HG03432 (cell line): ENCODE data around the gene CKB.

ENCODE experiments used
- ATAC-seq: cut with Tn5 transposase; IDR thresholded peaks from one replicate; pipeline ENCODE4 v1.9.1; 2021; ENCODE audit warnings: mild to moderate bottlenecking, moderate library complexity; ENCODE audit not compliant: unreplicated experiment

Gene CKB

DNA sequence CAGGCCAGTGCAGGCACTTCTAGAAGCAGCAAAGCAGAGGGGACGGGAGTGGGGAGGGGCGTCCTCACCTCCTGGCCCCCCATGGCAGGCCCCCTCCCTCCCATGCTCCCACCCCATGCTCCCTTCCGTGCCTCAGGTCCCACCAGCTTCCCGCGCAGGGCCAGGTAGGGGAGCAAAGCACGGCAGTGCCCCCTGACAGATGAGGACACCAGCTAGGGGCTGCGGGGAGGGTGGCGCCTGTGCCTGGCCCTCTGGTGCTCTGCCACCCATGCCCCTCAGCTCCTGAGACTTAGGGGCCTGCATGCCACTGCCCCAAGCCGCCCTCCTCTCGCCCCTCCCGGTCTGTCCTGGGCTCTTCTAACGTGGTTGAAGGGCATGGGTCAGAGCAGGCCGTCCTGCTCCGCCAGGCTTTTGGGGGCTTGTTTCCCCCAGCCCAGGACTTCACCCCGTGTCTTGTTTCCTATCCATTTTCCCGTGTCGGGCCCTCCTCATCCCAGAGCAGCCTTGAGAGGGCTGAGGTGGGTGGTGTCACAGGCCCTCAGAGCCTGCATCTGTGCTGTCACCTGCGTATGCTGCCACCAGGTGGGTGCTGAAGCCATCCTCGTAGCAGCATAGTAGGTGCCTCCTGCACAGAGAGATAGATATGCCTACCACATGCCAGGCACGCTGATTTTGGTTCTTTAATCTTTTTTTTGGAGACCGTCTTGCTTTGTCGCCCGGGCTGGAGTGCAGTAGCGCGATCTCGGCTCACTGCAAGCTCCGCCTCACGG is 16.6 kb upstream of the CKB start:
- no peak for ATAC-seq

DNA sequence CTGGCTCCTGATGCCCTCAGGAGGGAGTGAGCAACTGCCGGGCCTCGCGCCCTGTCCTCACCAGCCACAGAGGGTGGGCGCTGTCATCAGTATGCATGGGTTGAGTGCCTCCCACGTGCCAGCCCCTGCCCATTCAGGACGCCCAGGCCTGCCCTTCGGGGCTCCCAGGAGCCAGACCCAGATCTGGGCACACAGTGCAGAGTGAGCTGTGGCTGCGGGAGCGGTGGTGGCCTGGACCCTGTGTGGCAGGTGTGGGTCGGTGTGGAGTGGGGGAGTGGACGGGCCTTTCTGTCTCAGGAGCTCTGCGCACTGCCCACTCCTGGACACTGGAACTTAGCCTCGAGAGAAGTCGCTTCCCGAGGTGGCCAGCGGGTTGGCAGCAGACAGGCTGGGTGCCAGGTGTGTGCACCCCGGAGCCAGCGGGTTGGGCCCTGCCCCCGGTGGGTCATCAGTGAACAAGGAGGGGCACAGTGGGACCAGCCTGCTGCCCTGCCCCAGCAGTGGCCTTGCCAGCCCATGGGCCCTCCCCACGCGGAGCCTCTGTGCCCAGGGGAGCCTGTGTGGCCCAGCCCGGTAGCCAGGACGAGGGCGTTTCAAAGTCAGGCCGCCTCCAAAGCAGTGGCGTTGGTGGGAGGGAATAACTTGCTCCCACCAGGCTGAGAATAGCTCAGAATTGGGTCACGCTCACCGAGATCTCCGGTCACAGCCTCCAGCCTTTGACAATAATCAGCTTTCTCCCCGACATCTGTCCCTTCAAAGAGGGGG is 15.8 kb upstream of the CKB start:
- ATAC-seq, result no peak

DNA sequence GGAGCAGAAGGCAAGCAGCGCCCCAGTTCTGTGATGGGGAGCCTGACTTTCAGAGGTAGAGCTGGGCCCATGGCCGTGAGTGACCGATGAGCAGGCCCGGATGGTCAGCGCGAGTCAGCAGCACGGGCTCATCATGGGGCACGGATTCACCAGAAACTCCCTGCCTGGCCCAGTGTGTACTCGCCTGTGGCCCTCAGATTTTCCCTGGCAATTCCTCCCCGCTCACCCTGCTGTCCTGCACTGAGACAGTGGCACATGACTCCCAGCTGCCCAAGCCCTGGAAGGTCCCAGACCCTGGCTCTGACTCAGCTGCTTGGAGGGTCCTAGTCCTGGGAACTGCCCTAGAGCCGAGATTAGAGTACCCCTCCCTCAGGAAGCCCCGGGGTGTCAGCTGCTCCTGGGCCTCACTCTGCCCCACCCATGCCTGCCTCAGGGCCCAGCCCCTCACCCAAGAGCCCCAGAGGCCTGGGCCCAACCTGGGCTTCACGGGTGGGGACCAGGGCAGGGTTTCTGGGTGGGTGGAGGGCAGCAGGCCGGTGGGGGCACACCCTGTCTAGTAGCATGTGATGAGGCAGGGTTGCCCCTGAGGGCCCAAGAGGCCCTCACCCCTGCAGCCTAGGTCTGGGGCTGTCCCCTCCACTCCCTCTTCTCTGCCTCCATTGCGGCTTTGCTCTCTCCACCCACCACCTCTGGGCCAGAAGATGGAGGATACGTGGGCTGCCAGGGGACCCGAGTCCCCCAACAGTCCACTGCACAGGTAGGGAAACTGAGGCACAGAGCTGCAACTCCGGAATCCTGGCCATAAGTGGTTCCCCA is 14.8 kb upstream of the CKB start:
- no peak for ATAC-seq

DNA sequence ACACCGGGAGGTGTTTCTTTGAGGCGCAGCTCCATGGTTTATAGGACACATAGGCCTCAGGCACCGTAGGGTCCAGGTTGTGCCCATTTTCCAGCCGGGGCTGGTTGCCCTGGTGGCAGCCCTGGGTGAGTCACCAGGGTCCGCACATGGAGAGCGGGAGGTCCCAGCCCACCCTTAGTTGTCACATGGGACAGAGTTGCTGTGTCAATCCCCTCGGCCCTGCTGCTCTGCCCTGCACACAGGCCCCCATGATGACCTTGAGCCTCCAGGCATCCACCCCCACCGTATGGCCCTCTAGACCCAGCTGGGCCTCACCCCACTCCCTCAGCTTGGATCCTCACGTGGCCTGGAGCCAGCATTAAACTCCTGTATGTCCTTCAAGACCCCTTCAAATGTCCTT is 14.1 kb upstream of the CKB start:
- no peak for ATAC-seq

DNA sequence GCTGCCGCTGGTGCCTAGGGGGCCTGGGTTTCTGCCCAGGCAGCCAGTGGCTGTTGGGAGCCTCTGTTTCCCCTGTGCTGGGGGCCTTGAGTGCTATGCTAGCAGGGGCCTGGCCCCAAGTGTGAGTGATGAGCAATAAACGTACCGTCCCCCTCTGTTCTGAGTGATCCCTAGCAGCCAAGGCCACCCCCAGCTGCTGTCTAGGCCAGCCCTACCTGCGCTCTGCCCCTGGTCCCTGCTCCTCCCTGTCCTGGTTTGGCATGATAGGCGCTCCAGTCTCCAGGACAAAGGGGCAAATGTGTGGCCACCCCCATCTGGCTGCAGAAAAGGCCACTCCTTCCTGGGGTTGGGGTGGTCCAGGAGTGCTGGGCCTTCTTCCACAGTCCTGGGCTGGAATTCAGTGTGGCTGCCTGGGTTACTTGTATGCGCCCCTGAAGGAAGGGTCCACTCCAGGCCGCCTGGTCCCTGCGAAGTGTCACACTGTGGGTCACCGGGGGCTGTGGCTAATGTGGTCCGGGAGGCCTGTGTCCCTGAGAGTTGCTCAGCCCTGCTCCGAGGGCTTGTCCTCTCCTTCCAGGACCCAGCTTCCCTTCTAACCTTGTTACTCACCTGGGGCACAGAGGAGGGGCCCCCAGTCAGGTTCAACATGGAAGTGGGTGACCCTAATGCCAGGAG is 13.4 kb upstream of the CKB start:
- no peak for ATAC-seq

DNA sequence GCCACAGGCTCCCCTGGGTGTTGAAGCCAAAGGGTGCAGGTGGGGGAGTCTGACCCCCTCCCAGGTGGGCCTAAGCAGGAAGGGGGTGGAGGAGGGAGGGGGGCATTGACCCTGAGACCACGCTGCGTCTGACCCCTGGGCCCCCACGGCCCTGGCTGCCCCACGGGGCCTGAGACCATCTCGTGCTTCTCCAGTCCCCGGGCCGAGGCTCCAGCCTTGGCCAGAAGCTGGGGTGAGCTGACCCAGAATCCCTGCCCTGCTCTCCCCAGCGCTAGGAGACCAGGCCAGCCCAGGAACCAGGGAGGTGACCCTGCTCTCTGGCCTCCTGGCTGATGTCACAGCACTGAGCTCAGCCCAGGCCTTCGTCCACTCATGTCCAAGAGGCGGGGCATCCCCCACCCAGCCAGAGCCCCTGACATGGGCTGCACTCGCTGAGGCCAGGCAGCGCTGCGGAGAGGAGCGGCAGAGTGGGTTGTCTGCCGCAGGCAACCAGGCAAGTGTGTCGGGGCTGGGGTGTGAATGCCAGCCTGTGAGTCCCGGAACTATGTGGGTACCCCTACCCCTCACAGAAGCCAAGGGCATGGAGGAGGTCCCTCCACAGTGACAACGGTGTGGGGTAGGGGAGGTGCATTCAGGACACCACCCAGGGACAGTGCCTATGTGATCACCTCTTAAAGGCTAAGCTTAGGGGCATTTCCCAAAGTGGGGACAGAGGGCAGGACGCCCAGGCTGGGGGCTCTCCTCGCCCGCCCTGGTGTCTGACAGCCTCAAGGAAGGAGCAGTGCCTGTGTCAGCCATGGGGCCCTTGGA is 12.7 kb upstream of the CKB start:
- ATAC-seq, result no peak

DNA sequence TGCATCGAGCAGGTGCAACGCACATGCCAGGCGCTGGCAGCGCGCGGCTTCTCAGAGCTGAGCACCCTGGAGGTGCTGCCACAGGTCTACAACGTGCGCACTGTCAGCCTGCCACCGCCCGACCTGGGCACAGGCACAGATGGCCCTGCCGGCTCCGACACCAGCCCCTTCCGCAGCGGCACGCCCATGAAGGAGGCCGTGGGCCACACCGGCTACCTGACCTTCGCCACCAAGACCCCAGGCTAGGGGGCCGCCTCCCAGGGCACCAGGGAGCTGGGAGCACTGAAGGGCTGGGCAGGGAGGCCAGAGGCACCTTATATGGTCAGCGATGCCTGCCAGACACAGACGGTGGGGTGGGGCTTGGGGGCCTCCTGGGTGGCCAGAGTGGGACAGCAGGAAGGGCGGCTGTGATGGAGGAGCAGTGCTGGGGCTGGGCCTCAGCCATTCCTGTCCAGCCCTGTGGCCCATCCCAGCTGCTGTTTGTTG is 12.0 kb upstream of the CKB start:
- no peak for ATAC-seq

DNA sequence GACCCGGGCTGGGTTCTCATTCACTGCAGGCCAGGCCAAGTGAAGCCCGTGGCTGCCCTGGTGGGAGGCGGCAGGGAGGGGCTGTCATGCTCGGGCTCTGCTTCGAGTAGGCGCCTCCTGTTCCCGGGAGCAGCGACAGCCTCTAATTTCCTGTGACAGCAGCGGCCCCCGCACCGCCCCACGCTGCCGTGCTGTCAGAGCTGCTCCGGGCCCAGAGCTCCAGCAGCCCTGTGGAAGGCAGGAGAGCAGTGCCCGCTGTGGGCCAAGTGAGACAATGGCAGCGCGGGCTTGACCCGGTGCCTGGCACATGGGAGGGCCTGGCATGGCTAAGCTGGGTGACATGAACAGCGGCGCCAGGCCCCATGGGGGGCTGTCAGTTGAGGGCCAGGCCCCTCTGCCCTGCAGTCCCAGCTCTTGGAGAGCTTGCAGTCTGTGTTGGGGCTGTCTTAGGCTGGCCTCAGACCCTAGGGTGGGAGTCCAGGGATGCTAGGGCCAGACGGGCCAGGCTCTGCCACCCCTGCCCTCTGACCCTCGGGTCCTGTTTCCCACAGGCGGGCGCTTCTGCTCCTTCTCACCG is 11.5 kb upstream of the CKB start:
- no peak for ATAC-seq

DNA sequence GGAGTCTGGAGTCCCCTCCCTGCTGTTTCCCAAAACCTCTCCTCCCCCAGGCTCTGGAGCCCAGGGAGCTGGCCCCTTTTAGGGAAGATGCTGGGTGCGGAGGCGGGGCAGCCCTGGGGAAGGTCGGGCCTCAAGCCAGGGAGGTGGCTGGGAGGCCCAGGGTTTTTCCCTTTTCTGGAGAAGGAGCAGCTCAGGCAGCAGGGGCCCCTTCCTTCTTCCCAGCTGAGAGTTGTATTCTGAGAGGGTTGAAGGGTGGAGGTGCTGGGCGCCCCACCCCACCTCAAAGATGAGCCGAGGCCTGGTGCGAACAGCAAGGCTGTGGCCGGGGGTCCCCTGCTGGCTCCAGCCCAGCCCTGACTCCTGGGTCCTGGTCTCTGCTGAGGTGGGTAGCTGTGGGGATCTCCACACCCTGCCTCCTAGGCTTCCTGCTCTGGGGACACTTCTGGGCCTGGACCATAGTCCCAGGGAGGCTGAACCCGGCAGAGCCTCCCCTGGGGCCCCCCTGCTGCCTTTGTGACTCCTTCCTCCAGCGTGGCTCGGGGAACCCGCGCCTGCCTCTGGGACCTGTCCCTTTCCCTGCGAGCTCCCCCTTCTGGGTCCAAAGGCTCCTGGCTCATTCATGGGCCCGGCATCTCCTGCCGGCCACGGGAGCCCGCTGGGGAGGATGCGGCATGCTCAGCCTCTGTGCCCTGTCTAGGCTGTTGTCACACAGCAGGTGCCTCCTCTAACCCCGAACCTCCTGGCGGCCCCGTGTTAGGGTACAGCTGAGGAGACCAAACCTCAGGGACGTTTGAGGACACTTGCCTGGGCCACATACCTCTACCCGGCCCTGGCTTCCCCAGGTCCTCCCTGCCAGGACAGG is 10.7 kb upstream of the CKB start:
- ATAC-seq, result no peak

DNA sequence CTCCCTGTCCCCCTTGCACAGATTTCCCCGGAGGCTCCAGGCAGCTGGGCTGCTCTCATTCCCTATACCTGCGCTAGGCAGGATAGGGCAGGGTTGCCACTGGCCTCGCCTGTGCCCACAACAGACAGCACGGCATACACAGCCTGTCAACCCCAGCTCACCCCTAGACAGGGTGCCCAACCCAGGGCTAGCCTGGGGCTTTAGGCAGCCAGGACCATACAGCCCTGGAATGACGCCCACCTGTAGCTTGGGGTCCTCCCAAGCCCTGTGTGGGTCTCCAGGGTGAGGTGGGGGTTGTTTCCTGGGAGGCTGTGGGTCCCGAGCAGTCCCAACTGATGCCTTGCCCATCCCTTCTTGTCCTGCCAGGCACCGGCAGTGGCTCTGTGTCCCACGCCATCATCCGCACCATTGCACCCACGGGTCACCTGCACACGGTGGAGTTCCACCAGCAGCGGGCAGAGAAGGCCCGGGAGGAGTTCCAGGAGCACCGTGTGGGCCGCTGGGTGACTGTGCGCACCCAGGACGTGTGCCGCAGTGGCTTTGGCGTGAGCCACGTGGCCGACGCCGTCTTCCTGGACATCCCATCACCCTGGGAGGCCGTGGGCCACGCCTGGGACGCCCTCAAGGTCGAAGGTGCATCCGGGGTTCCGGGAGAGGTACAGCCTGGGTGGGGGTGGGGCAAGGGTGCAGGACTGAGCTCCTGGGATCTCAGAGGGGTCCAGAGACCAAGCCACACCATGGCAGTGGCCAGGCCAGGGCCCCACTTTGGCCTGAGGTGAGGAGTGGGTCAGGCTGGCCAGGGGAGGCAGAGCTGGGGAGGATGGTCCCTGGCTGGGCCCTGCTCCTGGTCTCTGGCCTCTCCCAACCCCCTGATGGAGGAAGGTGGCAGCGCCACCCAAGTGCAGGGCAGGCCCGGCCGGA is 9.8 kb upstream of the CKB start:
- ATAC-seq, result no peak

DNA sequence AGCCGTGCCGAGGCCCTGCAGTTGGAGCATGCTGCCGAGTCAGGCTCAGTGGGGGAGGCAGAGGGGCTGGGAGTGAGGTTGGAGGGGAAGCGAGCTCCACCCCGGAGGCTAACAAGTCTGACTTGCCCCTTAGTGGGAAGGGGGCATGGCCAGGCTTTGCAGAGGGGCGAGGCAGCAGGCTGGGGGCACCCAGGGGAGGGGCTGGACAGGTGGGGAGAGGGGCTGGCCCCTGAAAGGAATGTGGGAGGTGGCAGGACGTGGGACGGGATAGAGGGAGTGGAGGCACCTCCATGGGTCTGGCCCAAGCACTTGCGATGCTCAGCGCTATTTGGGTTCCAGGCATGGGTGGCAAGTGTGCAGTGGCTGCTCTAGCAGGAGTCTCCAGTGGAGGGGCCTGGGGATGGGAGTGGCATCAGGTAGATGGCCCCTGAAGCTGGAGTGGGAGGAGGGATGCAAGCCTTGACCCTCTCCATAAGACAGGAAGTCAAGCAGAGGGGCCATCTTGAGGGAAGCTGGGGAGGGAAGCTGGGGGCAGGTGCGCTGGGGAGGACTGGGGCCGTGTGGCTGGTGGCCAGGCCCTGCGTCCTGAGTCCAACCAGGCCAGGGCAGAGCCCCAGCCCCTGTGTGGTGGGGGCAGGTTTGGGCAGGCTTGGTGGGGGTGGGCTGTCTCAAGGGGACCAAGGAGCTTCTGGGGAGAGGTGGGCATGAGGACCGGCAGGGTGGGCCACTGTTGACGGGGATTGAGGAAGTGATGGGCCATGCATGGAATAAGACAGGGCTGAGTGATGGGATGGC is 9.0 kb upstream of the CKB start:
- ATAC-seq, result no peak

DNA sequence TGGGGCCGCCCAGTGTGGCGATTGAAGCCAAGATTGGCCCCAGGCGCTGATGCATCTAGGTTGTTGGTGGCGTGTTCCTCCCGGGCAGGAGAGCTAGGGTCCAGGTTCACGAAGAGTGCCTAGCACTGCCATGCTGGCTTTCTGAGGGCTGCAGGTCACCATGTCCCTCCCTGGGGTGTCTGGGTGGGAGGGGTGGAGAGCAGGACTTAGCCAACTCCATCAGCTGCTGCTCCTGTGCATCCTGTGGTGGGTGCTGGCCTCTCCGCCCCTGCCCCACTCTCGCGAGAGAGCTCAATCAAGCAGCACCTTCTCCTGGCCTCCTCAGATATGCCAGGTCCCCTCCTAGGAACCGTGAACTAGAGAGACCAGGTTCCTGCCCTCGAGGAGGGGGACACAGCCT is 8.2 kb upstream of the CKB start:
- no peak for ATAC-seq

DNA sequence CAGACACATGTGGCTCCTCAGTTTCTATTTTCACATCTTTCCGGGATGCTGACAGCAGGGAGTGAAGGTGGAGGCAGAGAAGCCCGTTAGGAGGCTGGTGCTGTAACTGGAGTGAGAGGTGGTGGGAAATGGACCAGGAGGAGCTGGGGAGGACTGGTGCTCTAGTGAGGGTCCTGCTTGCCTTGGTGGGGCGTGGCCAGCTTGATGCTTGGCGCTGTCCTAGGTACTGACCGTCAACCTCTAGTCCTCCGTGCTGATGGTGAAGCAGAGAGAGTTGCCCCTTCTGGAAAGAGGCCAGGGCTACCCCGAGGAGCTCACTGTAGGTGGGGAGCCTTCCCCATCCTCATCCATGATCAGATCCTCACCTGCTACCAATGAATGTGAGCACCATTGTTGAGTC is 7.8 kb upstream of the CKB start:
- no peak for ATAC-seq

DNA sequence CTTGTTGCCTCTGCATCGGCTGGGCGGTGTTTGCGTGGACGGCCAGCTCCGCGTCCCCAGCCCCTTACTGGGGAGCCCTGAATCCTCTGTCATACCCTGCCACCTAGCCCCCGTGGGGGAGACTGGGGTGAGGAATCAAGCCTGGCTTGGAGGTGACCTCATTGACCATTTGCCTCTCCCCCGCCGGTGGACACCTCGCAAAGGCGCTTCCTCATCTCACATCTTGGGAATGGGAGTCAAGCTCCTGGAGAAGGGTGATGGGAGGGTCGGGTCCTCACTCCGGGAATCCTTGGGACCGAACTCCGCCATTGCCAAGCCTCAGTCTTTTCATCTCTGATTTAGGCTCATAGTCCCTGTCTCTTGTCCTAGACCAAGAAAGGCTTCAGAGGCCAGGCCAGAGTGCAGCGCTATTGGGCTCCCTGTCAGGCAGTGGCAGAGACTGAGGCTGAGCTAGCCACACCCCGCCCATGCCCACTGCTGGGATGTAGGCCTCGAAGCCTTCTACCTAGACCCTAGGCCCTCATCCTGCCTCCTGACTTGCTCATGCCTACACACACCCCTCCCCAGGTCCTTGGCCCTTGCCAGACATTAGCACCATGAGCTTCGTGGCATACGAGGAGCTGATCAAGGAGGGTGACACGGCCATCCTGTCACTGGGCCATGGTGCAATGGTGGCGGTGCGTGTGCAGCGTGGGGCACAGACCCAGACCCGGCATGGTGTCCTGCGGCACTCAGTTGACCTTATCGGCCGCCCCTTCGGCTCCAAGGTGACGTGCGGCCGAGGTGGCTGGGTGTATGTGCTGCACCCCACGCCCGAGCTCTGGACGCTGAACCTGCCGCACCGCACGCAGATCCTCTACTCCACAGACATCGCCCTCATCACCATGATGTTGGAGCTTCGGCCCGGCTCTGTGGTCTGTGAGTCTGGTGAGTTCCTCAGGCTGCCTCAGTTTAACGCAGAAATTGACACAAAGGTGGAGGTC is 7.0 kb upstream of the CKB start:
- ATAC-seq, result no peak

DNA sequence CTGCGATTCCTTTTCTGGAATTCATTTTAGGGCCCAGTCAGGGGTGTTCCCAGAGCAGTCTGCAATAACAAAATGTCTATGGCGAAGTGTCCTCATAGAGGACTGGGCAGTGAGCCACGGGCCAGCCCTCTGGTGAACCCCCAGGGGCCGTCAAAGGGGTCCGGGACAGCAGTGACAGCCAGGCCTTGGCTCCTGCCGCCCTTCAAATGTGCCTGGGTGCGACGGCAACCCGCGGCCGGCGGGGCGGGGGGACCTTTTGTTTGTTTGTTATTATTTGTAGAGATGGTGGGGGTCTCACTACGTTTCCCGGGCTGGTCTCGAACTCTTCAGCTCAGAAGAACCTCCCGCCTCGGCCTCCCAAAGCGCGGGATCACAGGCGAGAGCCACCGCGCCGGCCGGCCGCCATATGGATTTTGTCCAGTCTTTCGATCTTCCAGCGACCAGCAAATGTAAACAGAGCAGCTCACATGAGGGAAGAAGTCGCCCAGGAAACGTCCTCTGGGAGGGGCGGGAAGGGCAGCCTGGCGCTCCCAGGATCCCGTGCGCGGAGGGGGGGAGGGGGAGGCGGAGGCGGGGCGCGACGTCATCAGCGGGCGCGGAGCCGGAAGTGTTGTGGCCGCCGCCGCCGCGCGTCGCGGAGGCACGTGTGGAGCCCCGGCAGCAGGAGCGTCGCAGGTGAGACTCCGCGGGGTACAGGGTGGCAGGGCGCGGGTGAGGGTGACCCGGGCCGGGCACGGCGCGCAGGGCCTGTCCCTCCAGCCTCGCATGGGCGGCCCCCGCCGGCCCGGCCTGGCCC is 6.2 kb upstream of the CKB start, which contains the start of gene TRMT61A:
TRMT61A (plus strand) TSS at position 610 of the 796 bp plus-strand sequence. CDS start 783 bp downstream, outside the sequence.
- peak; percentile 40 for ATAC-seq
